Measurements from ENCODE around the gene ACER3.

DNA sequence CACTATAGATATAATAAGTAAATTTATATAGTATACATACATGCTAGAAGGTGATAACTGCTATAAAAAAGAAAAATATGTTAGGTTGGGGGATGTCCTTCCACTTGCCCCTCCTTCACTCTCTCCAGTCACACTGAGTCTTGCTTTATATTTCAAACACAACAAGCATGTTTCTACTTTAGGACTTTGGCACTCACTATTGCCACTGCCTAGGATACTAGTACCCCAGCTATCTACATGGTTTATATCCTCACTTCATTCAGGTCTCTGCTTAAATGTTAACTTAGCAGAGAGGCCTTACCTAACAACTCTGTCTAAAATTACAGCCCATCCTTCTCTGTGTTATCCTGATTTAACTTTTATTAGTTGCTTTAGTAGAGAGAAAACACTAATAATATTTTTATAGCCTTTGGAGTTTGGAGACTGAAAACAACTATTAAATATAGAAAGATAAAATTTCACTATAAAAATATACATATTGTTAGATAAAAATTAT is 134.4 kb downstream of the ACER3 start:
- TF ChIP-seq, protein P1, sequence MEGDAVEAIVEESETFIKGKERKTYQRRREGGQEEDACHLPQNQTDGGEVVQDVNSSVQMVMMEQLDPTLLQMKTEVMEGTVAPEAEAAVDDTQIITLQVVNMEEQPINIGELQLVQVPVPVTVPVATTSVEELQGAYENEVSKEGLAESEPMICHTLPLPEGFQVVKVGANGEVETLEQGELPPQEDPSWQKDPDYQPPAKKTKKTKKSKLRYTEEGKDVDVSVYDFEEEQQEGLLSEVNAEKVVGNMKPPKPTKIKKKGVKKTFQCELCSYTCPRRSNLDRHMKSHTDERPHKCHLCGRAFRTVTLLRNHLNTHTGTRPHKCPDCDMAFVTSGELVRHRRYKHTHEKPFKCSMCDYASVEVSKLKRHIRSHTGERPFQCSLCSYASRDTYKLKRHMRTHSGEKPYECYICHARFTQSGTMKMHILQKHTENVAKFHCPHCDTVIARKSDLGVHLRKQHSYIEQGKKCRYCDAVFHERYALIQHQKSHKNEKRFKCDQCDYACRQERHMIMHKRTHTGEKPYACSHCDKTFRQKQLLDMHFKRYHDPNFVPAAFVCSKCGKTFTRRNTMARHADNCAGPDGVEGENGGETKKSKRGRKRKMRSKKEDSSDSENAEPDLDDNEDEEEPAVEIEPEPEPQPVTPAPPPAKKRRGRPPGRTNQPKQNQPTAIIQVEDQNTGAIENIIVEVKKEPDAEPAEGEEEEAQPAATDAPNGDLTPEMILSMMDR (conservative IDR thresholded peaks at IDR 0.05; ENCODE audit: low read depth, low read length) = no peak
- no peak for TF ChIP-seq EZH2 (IDR thresholded peaks at IDR 0.05; ENCODE audit: borderline replicate concordance, low read depth, low read length, poor library complexity, severe bottlenecking)
